Inflammatory macrophage treated with lipopolysaccharide for 1 hour (primary cell): ENCODE results near the gene TAF1A.
A peak's percentile ranks its signal among the peaks of the same experiment; 100 is the strongest.

Experiments
- DNase-seq, 2 donors: peaks; one replicate each; pipeline ENCODE4 v3.0.0-alpha.2; 2020 to 2022

The TAF1A gene

GRCh38 chr1:222594789-222595188 is 5.1 kb upstream of the TAF1A start:
- no peak for DNase-seq

- no peak for DNase-seq
These were observed 2.4 kb upstream of the TAF1A start for GRCh38 chr1:222592171-222592570.

- DNase-seq: no peak
These were observed 1.6 kb downstream of the TAF1A start for GRCh38 chr1:222588135-222588534.

- no peak for DNase-seq
These were observed 2.9 kb downstream of the TAF1A start for GRCh38 chr1:222586842-222587241.

- peak; percentile 80 to 87 for DNase-seq
These were observed 6.7 kb downstream of the TAF1A start for GRCh38 chr1:222583079-222583478.

GRCh38 chr1:222582099-222582774 is 7.5 kb downstream of the TAF1A start:
- peak; percentile 20 to 26 for DNase-seq

GRCh38 chr1:222579316-222579715 is 10.4 kb downstream of the TAF1A start:
- no peak for DNase-seq

GRCh38 chr1:222570837-222571236 is 18.9 kb downstream of the TAF1A start:
- no peak for DNase-seq

- no peak for DNase-seq
These were observed 28.1 kb downstream of the TAF1A start for GRCh38 chr1:222561656-222562055.

GRCh38 chr1:222557574-222557973 is 32.2 kb downstream of the TAF1A start:
- no peak for DNase-seq

GRCh38 chr1:222557148-222557547 is 32.6 kb downstream of the TAF1A start:
- DNase-seq: no peak

- no peak for DNase-seq
These were observed 33.6 kb downstream of the TAF1A start for GRCh38 chr1:222555992-222556615.

GRCh38 chr1:222554177-222554576 is 35.6 kb downstream of the TAF1A start:
- no peak for DNase-seq

- DNase-seq: no peak
These were observed 36.9 kb downstream of the TAF1A start for GRCh38 chr1:222552882-222553281.

- no peak for DNase-seq
These were observed 41.6 kb downstream of the TAF1A start, which contains the start of gene HHIPL2 for GRCh38 chr1:222547944-222548671. TSS of gene HHIPL2 (minus strand) at chr1:222548104. CDS start at chr1:222548044, 60 bp downstream.

GRCh38 chr1:222547260-222547614 is 42.5 kb downstream of the TAF1A start:
- no peak for DNase-seq

- no peak for DNase-seq
These were observed 43.0 kb downstream of the TAF1A start for GRCh38 chr1:222546548-222547259.

GRCh38 chr1:222546091-222546490 is 43.6 kb downstream of the TAF1A start:
- no peak for DNase-seq

- no peak for DNase-seq
These were observed 45.9 kb downstream of the TAF1A start for GRCh38 chr1:222543817-222544216.

- DNase-seq: no peak
These were observed 49.1 kb downstream of the TAF1A start for GRCh38 chr1:222540598-222540995.

GRCh38 chr1:222539951-222540597 is 49.7 kb downstream of the TAF1A start:
- DNase-seq: no peak

GRCh38 chr1:222535455-222535854 is 54.3 kb downstream of the TAF1A start:
- DNase-seq: no peak

- no peak for DNase-seq
These were observed 58.9 kb downstream of the TAF1A start for GRCh38 chr1:222530852-222531251.
